Right lobe of liver (tissue), 6 donors: ENCODE data around the gene DHRSX. TPM values are rescaled to one million over a fixed set of nuclear protein-coding genes. Genes with fewer than 3 reads are reported as not detected.
"Not testable (repeated sequence)": the region's sequence is repeated elsewhere in the genome, so short reads cannot be mapped to it uniquely, and the experiment has no call there.

Experiments
- ATAC-seq, 4 donors: fragments of 200-7000 bp; cut with Tn5 transposase; one replicate each; pipeline ENCODE4 v1.9.1; 2020; ENCODE audit warnings: mild to moderate bottlenecking in 4 of 4, moderate library complexity in 4 of 4
- DNase-seq, 3 donors: peaks; one replicate each; pipeline ENCODE4 v3.0.0-alpha.2; 2020
- H3K27ac ChIP-seq, 3 donors: fragments of 200-600 bp; one replicate each; pipeline ENCODE4 v1.8.0; 2022
- H3K27me3 ChIP-seq, 2 donors: fragments of 200-600 bp; one replicate each; pipeline ENCODE4 v1.8.0; 2022
- H3K36me3 ChIP-seq, 4 donors: fragments of 200-600 bp; sonication (generic) in 1 of 4; one replicate each; pipeline versions ENCODE4 v1.5.1 to v1.8.0; 2017 to 2022; ENCODE audit warnings: control low read depth in 1 of 4
- H3K4me1 ChIP-seq, 4 donors: fragments of 200-600 bp; sonication (generic) in 1 of 4; one replicate each; pipeline versions ENCODE4 v1.5.1 to v1.8.0; 2017 to 2022; ENCODE audit warnings: control low read depth in 1 of 4
- H3K4me3 ChIP-seq, 3 donors: fragments of 200-600 bp; one replicate each; pipeline ENCODE4 v1.8.0; 2022
- H3K9me3 ChIP-seq, 4 donors: fragments of 200-600 bp; sonication (generic) in 1 of 4; one replicate each; pipeline versions ENCODE4 v1.5.1 to v1.8.0; 2017 to 2022; ENCODE audit warnings: control low read depth in 1 of 4
- POLR2A ChIP-seq: fragments of 450-650 bp; IDR thresholded peaks from one replicate; pipeline ENCODE4 v1.6.1; 2017; ENCODE audit warnings: antibody characterized with exemption, mild to moderate bottlenecking
- WGBS: methylation state at CpG from one replicate; pipeline ENCODE4 v1.1.6; 2018; ENCODE audit warnings: low coverage, low lambda C conversion rate; ENCODE audit not compliant: insufficient coverage; ENCODE audit errors: missing lambda C conversion rate; 5-methylcytosine and 5-hydroxymethylcytosine counted together
- intact Hi-C, 2 donors: fragments of 100-400 bp; cut with DNase I; formaldehyde crosslinking; loops; one replicate each; pipeline versions ENCODE4 v1.11.2 to v1.14.1; 2022
- total RNA-seq, 6 experiments: library from RNA; depleted of rRNA in 2 of 6; stranded (reverse); fragments of >200 nt in 2 of 6; fragmentation: NEBNext Ultra II Directional in 3 of 6; extraction: Animal tissue kit (Norgen Biotek cat#: 25700) in 3 of 6; gene quantifications; one replicate each; pipeline versions ENCODE4 v1.1.0 to v1.2.4, GENCODE V29; 2016 to 2023
- TF ChIP-seq, protein P1 (sequence below), 4 donors: fragments of 200-600 bp in 3 of 4; fragments of 450-650 bp in 1 of 4; IDR thresholded peaks; one replicate each; pipeline versions ENCODE4 v1.5.1 to v1.8.0; 2016 to 2022; ENCODE audit warnings: antibody characterized with exemption in 4 of 4, mild to moderate bottlenecking in 2 of 4
- donor health status: DM: no; HTN: yes; CAD: no.
- donor health status: DM: no; HTN: no; CAD: no.
- donor health status: DM: no; HTN: no; CAD: no.
- donor health status: DM: no; HTN: yes; CAD: no.
- donor health status: DM: no; HTN: yes; CAD: no.

DHRSX gene
- total RNA-seq, 6 experiments from 2014 or later, result 15.6 to 34.5 (median 29.0) TPM

DNA sequence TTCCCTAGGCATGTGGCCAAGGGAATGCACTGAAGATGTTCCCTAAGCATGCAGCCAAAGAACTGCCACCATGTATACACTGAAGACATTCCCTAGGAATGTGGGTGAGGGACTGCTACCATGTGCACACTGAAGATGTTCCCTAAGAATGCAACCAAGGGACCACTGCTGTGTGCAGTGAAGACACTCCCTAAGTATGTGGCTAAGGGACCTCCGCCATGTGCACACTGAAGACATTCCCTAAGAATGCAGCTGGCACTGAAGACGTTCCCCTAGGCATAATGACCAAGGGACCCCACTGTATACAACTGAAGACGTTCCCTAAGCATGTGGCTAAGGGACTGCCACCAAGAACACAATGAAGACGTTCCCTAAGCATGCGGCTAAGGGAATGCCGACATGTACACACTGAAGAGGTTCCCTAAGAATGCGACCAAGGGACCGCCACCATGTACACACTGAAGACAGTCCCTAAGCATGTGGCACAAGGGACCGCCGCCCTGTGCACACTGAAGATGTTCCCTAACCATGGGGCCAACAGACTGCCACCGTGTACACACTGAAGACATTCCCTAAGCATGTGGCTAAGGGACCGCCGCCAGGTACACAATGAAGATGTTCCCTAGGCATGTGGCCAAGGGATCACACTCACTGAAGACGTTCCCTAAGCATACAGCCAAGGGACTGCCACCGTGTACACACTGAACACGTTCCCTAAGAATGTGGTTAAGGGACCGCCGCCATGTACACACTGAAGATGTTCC is 25.6 kb downstream of the DHRSX start:
- DNase-seq (peak in 1 of 3 donors; percentile 26), ATAC-seq (no peak)
- no peak overlapping the region for H3K4me3 ChIP-seq
- no peaks in the 10 kb centered on the region for H3K9me3 ChIP-seq
- H3K36me3 ChIP-seq, result no peaks in the 10 kb centered on the region
- 89% methylated on average over 8 of the region's 18 CpGs for WGBS
- H3K27me3 ChIP-seq, result no peaks in the 10 kb centered on the region
- no peak for TF ChIP-seq POLR2A
- TF ChIP-seq, protein P1, sequence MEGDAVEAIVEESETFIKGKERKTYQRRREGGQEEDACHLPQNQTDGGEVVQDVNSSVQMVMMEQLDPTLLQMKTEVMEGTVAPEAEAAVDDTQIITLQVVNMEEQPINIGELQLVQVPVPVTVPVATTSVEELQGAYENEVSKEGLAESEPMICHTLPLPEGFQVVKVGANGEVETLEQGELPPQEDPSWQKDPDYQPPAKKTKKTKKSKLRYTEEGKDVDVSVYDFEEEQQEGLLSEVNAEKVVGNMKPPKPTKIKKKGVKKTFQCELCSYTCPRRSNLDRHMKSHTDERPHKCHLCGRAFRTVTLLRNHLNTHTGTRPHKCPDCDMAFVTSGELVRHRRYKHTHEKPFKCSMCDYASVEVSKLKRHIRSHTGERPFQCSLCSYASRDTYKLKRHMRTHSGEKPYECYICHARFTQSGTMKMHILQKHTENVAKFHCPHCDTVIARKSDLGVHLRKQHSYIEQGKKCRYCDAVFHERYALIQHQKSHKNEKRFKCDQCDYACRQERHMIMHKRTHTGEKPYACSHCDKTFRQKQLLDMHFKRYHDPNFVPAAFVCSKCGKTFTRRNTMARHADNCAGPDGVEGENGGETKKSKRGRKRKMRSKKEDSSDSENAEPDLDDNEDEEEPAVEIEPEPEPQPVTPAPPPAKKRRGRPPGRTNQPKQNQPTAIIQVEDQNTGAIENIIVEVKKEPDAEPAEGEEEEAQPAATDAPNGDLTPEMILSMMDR (IDR thresholded peaks at IDR 0.05), result no peak
- peaks cover 0 to 12% (median 0%) of the 10 kb centered on the region in 4 donors for H3K4me1 ChIP-seq
- no peak overlapping the region for H3K27ac ChIP-seq
- intact Hi-C loops, result no loop called here

DNA sequence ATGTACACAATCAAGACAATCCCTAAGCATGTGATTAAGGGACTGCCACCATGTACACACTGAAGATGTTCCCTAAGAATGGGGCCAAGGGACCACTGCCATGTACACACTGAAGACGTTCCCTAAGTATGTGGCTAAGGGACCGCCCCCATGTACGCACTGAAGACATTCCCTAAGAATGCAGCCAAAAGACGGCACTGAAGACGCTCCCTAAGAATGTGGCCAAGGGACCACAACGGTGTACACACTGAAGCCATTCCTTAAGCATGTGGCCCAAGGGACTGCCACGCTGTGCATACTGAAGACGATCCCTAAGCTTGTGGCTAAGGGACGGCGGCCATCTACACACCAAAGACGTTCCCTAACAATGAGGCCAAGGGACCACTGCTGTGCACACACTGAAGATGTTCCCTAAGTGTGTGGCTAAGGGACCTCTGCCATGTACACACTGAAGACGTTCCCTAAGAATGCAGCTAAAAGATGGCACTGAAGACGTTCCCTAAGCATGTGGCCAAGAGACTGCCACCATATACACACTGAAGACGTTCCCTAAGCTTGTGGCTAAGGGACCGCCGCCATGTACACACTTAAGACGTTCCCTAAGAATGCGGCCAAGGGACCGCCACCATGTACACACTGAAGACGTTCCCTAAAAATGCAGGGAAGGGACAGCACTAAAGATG is 26.4 kb downstream of the DHRSX start:
- TF ChIP-seq, protein P1 (IDR thresholded peaks at IDR 0.05), result no peak
- no peak for TF ChIP-seq POLR2A

DNA sequence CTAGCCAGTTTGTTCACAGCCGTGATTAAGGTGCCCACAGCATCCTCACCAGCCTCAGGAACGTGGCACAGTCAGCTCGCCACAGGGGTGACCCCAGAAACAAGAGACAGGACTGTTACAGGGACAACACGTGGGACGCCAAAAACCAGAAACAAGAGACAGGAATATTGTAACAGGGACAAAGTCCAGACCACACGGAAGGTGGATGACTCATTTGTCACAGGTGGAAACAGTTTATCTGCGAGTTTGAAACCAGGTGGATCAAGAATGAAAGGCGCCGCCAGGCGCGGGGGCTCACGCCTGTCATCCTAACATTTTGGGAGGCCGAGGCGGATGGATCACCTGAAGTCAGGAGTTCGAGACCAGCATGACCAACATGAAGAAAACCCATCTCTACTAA is 27.7 kb downstream of the DHRSX start:
- ATAC-seq, result peak; percentile 88 to 92 (median 90)
- not testable (repeated sequence) for H3K9me3 ChIP-seq

More for the DNA sequence above, 26.4 kb downstream of the DHRSX start:
- no peaks in the 10 kb centered on the region for H3K9me3 ChIP-seq
- H3K36me3 ChIP-seq, result no peaks in the 10 kb centered on the region
- peaks cover 0 to 12% (median 0%) of the 10 kb centered on the region in 4 donors for H3K4me1 ChIP-seq
- no peak overlapping the region for H3K4me3 ChIP-seq
- no peaks in the 10 kb centered on the region for H3K27me3 ChIP-seq
- ATAC-seq (no peak), DNase-seq (peak in 1 of 3 donors; percentile 36)
- 85% methylated on average over 10 of the region's 20 CpGs for WGBS
- H3K27ac ChIP-seq, result no peak overlapping the region
- intact Hi-C loops, result no loop called here

DNA sequence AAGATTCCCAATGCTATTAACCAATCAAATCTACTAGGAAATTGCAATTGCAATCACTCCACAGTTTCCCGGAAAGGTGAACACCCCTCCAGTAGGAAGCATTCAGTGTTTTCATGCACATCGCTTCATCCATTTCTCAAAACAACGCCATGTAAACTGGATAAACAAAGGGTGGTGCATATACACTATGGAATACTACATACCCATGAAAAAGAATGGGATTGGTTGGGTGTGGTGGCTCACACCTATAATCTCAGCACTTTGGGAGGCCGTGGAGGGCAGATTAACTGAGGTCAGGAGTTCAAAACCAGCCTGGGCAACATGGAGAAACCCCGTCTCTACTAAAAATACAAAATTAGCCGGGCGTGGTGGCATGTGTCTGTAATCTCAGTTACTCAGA is 29.1 kb downstream of the DHRSX start:
- Histone ChIP-seq H3K27me3 (no peaks in the 10 kb centered on the region), H3K4me1 (peaks cover 0 to 12% (median 2%) of the 10 kb centered on the region in 4 donors), H3K4me3 (no peak overlapping the region), H3K9me3 (no peaks in the 10 kb centered on the region), H3K36me3 (no peaks in the 10 kb centered on the region), H3K27ac (no peak overlapping the region)
- ATAC-seq, result no peak
- no peak for TF ChIP-seq POLR2A
- TF ChIP-seq, protein P1 (IDR thresholded peaks at IDR 0.05), result no peak
- intact Hi-C loops, result no loop called here
- DNase-seq, result no peak
- WGBS, result 76% methylated on average over 4 of the region's 7 CpGs

More for the DNA sequence above, 27.7 kb downstream of the DHRSX start:
- H3K4me3 ChIP-seq, H3K36me3 ChIP-seq, intact Hi-C loops, H3K27me3 ChIP-seq: not testable (repeated sequence)
- Histone ChIP-seq H3K4me1 (peaks cover 0 to 12% (median 0%) of the 10 kb centered on the region in 4 donors), H3K27ac (peak overlapping the region; percentile 38 to 60 (median 45))
- peak; percentile 47 to 63 (median 49) for DNase-seq
- 32% methylated on average over 14 of the region's 15 CpGs for WGBS

DNA sequence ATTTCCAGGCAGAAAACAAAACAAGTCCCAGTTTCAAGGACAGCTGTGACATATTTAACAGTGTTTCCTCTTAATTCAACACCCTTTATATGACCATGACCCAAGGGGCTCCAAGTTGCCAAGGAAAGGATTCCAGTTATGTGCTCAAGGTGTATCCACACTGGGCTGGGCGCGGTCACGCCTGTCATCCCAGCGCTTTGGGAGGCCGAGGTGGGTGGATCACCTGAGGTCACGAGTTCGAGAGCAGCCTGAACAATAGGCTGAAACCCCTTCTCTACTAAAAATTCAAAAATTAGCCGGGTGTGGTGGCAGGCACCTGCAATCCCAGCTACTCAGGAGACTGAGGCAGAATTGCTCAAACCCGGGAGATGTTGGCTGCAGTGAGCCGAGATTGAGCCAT is 29.6 kb downstream of the DHRSX start:
- H3K36me3 ChIP-seq, H3K9me3 ChIP-seq, intact Hi-C loops, H3K27ac ChIP-seq, H3K4me3 ChIP-seq, H3K27me3 ChIP-seq, ATAC-seq: not testable (repeated sequence)
- 94% methylated on average over 6 of the region's 10 CpGs for WGBS
- H3K4me1 ChIP-seq, result peaks cover 0 to 12% (median 2%) of the 10 kb centered on the region in 4 donors
- DNase-seq, result peak in 1 of 3 donors; percentile 15

DNA sequence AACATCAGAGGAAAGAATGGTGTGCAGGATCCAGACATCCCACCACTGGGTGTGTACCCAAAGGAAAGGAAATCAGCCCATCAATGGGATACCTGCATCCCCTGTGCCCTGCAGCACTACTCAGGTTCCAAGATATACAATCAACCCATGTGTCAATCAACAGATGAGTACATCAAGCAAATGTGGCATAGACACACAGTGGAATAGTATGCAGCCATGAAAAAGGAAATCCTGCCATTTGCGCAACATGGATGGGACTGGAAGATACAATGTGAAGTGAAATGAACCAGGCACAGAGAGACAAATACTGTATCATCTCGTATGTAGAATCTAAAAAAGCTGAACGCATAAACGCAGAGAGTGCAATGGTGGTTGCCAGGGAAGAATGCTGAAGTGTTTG is 30.9 kb downstream of the DHRSX start:
- intact Hi-C loops, H3K36me3 ChIP-seq, ATAC-seq, H3K9me3 ChIP-seq, H3K27me3 ChIP-seq, H3K4me3 ChIP-seq, DNase-seq, H3K27ac ChIP-seq: not testable (repeated sequence)
- H3K4me1 ChIP-seq, result peaks cover 0 to 12% (median 2%) of the 10 kb centered on the region in 4 donors
- WGBS, result 86% methylated on average over 3 of the region's 4 CpGs
